Germinal center (tissue), 1 donor: ENCODE data around the gene HOMER3.
"Not testable (repeated sequence)": the region's sequence is repeated elsewhere in the genome, so short reads cannot be mapped to it uniquely, and the experiment has no call there.

Source experiments
- DNase-seq: peaks from one replicate; pipeline ENCODE4 v3.0.0; 2012; ENCODE audit warnings: mixed read lengths, low spot score

HOMER3 gene

DNA sequence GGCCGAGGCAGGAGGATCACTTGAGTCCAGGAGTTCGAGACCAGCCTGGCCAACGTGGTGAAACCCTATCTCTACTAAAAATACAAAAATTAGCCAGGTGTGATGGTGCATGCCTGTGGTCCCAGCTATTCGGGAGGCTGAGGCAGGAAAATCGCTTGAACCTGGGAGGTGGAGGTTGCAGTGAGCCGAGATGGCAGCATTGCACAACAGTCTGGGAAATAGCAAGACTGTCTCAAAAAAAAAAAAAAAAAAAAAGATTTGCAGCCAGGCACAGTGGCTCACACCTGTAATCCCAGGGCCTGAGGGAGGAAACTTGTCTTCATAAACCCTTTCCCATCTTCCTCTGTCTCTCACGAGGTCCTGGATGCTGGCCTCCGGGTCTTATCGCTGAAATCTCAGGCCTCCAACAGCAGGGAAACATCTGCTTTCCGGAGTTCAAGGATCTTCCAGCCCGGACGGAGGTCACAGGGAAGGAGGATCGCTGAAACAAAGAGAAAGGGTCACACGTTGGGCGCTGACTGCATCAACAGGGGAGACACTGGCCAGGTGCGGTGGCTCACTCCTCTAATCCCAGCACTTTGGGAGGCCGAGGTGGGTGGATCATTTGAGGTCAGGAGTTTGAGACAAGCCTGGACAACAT lies 11.5 kb upstream of the HOMER3 start:
- DNase-seq: not testable (repeated sequence)

DNA sequence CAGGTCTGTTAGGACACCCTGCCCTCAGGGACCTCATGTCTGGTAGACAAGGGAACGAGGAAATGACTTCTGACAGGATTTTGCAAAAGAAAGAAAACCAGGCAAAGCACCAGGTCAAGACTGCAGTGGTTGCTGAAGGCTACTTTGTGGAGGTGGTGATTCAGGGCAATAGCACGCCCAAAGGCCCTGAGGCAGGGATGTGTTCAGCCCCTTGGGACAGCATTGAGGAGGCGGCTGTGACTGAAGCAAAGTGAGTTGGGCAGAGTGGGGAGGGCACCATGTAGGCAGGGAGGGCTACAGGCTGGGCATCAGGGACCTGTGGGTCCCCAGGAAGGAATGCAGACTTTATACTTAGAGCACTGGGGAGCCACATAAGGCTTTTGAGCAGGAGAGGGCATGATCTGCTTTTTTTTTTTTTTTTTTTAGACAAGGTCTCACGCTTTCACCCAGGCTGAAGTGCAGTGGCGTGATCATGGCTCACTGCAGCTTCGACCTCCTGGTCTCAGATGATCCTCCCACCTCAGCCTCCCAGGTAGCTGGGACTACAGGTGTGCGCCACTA lies 10.8 kb upstream of the HOMER3 start:
- DNase-seq: no peak

DNA sequence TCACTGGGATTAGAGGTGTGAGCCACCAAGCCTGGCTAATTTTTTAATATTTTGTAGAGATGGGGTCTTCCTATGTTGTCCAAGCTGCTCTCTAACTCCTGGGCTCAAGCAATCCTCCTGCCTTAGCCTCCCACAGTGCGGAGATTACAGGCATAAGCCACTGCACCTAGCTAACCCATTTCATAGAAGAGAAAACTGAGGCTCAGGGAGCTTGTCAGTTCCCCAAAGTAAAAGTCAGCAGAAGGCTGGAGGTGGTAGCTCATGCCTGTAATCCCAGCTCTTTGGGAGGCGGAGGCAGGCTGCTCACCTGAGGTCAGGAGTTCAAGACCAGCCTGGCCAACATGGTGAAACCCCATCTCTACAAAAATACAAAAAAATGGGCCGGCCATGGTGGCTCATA lies 8.8 kb upstream of the HOMER3 start:
- DNase-seq: no peak

DNA sequence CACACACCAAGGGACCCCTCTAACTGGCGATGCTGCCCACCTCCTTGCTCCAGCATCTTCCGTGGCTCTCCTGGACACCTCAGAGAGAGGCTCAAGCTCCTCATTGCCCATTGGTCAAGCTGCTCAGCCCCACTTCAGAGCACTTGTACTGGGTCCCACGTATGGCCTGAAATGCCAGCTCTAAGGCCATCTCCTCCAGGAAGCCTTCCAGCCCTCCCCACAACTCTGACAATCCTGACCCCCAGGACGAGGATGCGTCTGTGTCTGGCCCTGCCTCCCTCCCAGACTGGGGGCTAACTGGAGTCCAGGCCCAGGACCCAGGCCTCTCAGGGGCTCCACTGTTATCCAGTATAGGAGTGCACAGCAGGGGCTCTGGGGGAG lies 7.9 kb upstream of the HOMER3 start:
- DNase-seq: no peak

DNA sequence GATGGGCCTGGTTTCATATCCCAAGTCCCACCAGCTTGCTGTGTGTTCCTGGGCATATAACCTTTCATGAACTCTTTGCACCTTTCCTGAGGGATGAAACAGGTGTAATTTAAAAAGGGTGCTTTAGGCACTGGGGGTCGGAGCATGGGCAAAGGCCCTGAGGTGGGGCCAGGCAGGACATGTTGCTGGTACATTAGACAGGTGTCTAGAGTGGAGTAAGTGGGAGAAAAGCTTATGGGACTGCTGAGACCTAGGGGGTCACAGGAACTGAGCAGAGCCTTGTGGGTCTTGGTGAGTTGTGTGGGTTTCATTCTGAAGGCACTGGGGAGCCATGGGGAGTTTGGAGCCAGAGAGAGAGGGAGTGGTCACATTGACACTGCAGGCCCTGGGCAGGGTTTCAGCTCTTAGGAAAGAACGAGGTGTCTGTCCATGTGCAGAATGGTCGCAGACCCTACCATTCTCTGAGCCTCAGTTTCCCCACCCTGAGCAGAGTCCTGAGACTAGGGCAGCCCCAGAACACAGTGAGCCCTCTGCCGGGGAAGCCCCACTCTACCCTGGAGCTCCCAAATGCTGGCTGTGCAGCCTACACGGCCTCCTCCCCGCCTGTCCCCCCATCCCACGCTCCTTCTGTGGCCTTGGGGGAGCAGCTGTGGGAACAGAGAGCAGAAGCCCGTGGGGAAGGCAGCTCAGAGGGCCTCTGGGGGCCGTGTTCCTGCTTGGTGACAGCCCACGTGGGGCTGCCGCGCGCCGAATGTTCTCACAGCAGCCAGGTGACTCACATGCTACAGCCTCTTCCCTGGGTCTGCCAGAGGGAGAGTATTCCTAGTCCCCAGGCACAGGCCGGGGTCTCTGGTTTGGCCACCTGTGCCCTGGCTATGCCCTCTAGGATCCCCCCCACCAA lies 7.3 kb upstream of the HOMER3 start:
- DNase-seq: no peak

DNA sequence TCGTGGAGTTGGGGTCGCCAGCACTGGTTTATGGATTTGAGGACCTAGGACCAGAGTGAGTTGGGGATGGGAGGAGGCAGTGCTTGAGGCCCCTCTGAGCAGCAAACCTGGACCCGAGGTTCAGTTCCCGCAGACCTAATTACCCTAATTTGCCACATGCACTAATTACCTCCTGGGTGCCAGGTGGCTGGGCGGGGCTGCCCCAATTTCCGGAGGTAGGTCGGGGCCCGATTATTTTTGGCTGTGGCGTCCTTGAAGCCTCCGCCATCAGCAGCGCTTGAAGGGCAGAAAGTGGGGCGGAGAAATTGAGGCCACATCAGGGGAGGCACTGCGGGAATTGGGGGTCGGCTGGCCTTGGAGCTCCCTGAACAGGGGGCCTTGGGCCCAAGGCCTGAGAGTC lies 5.9 kb upstream of the HOMER3 start:
- DNase-seq: peak; percentile 50

DNA sequence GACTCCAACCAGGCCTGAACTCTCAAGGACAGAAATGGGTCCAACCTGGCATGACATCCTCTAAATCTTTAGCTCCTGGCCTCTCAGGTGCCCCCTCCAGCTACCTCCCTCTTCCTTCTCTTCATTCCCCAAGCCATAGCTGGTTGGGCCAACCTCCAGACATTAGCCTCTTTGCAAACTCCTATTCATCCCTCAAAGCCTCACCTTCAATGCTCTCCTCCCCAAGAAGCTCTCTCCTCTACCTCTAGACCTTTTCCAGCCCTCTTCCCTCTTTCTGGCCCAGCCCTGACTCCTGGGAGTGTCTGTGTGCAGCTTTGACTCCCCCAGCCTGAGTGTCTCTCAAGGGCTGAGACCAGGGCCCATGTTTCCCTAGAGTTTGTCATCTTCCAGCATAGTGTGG lies 5.3 kb upstream of the HOMER3 start:
- DNase-seq: no peak

DNA sequence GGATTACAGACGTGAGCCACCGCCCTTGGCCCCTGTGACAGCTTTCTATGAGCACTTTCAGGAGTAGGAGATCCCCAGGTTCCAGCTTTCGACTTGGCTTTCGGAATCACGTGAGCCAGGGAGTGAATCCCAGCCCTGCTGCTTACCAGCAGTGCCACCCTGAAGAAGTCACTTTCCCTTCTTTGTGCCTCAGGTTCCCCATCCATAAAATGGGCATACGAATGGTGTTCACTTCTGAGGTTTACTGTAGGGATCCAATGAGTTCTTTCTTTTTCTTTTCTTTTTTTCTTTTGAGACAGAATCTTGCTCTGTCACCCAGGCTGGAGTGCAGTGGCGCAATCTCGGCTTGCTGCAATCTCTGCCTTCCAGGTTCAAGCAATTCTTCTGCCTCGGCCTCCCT lies 4.3 kb upstream of the HOMER3 start:
- no peak for DNase-seq

DNA sequence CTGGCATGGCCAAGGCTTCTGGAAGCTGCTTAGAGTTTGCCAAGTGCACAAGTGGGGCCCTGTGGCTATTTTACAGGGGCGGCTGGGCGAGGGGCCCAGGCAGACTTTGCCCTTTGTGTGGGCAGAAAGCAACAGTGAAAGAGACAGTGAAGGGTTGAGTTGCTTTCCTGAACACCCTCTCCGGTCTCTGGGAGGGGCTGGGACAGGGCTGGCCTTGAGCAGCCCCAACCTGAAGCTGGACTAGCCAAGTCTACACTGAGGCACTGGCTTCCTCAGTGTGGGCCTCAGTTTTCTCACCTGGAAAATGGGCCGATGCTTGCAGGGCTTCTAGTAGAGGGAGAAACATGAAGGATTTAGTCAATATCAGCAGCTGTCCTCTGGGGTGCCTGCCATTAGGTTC lies 2.4 kb upstream of the HOMER3 start:
- no peak for DNase-seq

DNA sequence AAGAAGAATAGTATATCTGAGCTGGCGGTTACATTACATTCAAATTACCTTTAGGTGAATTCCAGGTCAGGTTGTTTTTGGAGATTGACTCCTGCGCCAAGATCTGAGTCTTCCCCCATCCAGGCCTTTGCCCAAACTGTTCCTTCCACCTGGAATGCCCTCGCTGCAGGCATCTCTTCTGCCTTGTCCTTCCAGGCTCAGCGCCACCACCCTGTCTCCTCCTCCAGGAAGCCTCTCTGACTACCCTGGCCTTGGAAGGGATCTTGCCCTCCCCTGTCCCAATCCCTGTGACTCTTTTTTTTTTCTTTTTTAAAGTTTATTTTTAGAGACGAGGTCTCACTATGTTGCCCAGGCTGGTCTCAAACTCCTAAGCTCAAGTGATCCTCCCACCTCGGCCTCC lies 1.7 kb upstream of the HOMER3 start:
- no peak for DNase-seq

DNA sequence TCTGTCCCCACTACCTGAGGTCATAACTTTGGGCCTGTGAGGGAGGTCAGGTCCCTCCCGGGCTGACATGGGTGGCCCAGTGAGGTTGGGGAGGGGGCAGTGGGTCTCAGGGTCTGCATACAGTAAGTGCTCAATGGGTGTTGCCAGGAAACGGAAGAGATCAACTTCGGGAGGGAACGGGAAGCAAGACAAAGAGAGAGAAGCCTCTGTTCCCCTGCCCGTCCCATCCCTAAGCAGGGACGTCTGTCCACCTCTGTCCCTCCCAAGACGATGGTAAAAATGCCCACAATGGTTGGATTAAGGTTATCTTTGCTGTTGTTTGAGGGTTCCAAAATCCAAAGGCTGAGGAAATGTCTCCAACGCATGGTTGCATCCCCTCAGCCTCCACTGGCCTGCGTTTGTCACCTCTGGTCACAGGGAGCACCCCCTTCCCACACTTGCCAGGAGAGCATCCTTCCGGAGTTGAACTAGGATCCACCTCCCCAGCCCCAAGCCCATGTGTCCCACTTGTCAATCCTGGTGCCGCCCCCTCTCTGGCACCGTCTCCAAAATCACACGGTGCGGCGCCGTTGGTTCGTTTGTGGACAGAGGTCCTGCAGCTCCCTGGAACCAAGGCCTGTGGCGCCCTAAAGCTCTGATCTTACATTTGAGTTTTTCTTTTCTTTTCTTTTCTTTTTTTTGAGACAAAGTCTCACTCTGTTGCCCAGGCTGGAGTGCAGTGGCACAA lies 774 bp upstream of the HOMER3 start:
- no peak for DNase-seq

DNA sequence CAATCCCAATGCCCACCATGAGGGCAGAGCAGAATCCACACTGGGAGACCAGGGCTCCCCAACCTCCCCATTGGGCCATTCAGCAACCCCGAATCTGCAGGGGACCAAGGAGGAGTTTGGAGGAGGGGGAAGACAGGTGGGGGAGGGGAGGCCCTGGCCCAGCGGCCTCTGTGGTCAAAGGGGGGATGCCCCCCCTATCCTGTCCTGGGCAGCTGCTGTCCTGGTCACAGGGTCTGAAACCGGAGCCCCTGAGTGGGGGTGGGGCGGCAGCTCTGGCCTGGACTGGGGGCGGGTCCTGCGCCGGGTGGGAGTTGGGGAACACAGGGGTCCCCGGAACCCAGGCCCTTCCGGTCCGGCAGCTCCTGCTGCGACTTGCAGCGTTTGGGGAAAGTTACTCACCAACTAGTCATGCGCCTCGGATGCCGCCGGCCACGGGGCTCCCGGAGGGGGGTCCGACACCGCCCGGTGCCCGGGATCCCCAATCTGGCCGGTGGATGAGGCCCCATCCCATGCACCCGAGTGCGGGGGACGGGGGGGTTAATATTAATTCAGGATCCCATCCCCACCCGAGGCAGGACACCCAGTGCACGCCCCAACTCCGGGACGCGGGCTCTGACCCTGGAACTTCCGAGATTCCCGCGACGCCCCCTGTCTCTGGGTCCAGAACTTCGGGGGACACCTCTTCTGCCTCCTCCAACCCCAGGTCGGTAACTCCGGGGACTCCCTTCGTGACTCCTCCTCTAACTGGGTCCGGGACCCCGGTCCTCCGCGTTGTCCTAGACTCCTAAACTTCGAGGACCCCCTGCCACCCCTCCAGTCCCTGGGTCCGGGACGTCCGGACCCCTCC lies 872 bp downstream of the HOMER3 start:
- no peak for DNase-seq

DNA sequence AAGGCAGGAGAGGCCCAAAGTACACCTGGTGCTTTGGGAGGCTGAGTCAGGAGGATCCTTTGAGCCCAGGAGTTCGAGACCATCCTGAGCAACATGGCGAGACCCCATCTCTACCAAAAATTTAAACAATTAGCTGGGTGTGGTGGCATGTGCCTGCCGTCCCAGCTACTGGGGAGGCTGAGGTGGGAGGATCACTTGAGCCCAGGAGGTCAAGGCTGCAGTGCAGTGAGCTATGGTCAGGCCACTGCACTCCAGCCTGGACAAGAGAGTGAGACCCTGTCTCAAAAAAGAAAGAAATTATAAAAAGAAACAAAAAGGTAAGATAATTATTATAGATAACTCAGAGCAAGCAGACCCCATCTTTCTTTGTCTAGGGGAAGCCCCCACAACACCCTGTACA lies 1.9 kb downstream of the HOMER3 start:
- DNase-seq: no peak

DNA sequence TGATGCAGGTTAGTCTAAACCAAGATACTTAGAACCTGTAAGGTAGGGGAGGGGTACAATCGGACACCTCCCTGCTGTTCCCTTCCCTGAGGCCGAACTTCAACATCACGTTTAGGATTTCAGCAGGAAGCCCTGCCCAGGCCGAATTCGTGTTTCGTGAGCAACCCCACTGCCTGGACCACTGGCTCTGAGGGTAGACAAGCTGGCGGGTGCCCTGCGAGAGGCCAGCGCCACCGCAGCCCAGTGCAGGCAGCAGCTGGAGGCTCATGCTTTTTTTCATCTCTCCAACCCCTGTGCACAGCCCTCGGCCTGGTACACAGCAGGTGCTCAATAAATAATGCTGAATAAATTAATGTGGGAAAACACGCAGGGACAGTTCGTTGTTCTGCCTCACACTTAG lies 7.7 kb downstream of the HOMER3 start:
- no peak for DNase-seq

DNA sequence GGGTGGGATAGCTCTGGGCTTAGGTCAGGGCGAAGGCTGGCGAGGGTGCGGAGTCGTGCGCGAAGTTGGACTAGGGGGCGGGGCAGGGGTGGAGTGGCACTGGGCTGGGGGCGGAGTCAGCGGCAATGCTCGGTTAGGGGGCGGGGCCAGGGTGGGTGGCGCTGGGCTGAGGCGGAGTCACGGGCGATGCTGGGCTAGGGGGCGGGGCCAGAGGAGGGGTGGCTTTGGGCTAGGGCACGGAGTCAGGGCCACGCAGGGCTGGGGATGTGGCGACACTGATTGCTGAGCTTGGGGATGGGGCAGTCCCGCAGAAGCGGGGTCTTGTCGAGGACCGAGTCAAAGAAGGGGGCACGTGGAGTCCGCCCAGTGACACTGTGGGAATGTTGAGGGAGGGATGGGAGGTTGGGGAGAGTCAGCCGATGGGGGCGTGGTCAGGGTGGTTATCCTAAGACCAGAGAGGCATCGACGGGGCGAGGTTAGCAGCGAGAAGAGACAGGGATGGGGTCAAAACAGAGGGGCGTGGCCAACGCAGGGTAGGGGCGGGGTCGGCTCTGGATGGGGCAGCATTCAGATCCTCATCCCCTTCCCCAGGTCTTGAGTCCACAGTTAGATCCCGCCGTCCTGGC lies 8.7 kb downstream of the HOMER3 start:
- peak; percentile 95 for DNase-seq

DNA sequence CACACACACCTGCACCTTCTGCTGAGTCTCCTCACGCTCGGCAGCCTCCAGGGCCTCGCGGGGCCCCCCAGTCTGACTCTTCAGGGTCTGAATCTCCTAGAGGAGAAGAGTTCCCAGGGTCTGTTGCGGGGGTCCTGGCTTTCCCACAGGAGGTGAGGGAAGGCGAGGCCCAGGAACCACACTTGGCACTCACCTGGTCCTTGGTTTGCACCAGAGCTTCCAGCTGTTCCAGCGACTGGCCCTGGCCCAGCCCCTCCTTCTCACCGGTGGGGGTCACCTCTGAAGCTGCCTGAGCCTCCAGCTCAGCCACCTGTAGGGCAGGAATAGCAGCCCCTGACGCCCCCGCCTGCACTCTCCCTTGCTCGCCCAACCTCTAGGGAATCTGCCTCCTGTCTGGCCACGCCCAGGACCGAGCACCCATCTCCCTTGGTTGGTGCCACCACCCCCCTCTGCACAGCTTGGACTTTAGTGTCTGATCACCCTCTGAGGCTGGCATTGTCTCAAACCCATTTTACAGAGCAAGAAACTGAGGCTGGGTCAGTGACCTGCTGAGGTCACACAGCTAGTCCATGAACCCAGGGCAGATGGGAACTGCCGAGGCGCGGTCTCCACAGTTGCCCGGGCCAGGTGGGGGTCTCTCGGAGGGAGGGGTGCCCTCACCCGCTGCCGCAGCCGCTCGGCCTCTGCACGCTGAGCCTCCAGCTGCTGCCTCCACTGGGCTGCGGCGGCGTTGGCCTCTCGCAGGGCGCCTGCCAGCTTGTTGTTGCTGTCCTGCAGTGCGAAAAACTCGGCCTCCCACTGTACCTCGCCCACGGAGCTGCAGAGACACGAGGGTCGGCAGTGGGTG lies 9.5 kb downstream of the HOMER3 start:
- no peak for DNase-seq

DNA sequence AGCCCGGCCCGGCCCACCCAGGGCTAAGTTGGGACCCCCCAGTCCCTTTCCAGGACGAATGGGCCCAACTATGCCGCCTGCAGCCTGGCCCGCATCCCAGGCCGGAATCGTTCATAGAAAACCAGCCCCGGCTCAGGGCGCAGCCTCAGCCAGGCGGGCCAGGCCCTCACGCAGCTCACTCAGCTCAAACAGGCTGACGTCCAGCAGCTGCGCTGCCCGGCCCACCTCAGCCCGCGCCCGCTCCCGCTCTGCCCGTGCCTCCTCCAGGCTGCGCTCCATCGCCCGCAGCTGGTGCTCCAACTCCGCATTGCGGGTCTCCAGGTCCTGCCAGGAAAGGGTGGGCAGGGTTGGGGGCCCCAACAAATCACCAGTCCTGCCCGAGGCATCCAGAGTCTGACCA lies 11.7 kb downstream of the HOMER3 start:
- no peak for DNase-seq

DNA sequence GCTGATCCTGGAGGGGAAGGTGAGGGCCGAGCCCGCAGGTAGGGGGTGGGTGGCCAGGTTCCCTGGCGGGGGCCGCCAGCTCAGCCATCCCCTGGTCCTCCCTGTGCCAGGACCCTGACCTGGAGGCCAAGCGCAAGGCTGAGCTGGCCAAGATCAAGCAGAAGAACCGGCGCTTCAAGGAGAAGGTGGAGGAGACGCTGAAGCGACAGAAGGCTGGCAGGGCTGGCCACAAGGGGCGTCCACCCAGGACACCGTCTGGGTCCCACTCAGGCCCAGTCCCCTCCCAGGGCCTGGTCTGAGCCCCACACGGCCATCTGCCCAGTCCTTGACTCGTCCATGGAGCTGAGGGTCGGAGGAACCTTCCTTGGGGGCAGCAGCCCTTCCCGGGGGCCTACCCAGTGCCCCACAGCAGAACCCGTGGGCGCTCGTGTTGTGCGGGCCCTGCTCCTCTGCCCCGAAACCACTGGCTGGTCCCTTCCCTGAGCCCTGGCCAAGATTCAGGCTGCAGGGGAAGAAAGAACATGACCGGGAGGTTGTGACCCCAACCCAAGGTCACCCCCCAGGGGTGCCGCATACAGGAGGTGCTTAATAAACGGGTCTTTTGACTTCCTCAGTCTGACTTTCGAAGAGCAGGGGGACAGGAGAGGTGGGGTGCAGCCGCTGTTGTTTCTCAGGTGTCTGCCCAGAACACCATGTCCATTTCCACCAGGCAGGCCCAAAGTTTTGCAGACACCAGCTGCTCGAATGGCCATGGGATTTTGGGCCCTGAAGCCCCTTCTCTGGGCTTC lies 12.8 kb downstream of the HOMER3 start:
- no peak for DNase-seq

DNA sequence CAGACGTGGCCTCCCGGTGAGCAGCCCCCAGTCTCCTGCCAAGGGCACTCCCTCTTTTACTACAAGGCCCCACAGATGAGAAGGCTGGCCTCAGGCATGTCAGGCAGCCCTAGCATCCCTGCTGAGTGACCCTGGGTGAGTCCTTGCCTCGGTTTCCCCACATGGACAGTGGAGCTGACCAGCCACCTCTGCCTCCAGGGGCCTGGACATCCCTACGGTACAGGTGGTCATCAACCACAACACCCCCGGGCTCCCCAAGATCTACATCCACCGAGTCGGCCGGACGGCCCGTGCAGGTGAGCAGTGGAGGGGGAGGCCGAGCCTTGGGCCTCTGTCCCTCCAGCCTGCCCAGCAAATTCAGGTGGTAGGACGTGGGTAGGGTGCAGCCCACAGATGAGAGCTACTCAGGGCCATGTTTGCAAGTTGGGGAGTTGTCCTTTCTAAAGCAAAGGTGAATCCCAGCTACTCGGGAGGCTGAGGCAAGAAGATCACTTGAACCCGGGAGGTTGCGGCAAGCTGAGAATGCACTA lies 16.3 kb downstream of the HOMER3 start:
- DNase-seq: no peak
